CD4-positive, alpha-beta T cell treated with Interleukin-6 at 100 ng/mL for 8 hours (primary cell): ENCODE results near the gene QKI.

ENCODE experiments used
- DNase-seq: peaks from one replicate; pipeline ENCODE4 v3.0.0-alpha.2; 2020; ENCODE audit warnings: mixed read lengths, low spot score

QKI gene

GRCh38 chr6:163620101-163620500 is 205.6 kb downstream of the QKI start:
- no peak for DNase-seq

GRCh38 chr6:163620670-163621330 is 206.3 kb downstream of the QKI start:
- no peak for DNase-seq

- no peak for DNase-seq
These were observed 210.7 kb downstream of the QKI start for GRCh38 chr6:163625265-163625664.

GRCh38 chr6:163626073-163626867 is 211.8 kb downstream of the QKI start:
- no peak for DNase-seq

GRCh38 chr6:163627274-163628062 is 212.9 kb downstream of the QKI start:
- DNase-seq = no peak
